Measurements from ENCODE around the gene FAM222A. TPM values are rescaled to one million over a fixed set of nuclear protein-coding genes. Genes with fewer than 3 reads are reported as not detected.

The FAM222A gene
- total RNA-seq, 1 donor from 2014 or later: 1.5 TPM

GRCh38 chr12:109702111-109702841 is 11.3 kb upstream of the FAM222A start:
- DNase-seq (ENCODE audit: extremely low spot score, unreplicated experiment): no peak
- no peaks in the 10 kb centered on the region for H3K9me3 Mint-ChIP-seq (ENCODE audit: unreplicated experiment)
- TF ChIP-seq CTCF (IDR thresholded peaks at IDR 0.05): no peak
- no peaks in the 10 kb centered on the region for H3K4me1 Mint-ChIP-seq (ENCODE audit: unreplicated experiment)
- H3K4me3 Mint-ChIP-seq (ENCODE audit: unreplicated experiment): no peak overlapping the region
- no peak overlapping the region for H3K27ac Mint-ChIP-seq (ENCODE audit: unreplicated experiment)
- H3K36me3 Mint-ChIP-seq (ENCODE audit: unreplicated experiment): no peaks in the 10 kb centered on the region
- H3K27me3 Mint-ChIP-seq (ENCODE audit: unreplicated experiment): peaks cover 2% of the 10 kb centered on the region

GRCh38 chr12:109703684-109704083 is 9.9 kb upstream of the FAM222A start:
- no peak overlapping the region for H3K4me3 Mint-ChIP-seq (ENCODE audit: unreplicated experiment)
- H3K9me3 Mint-ChIP-seq (ENCODE audit: unreplicated experiment): no peaks in the 10 kb centered on the region
- H3K27ac Mint-ChIP-seq (ENCODE audit: unreplicated experiment): no peak overlapping the region
- H3K36me3 Mint-ChIP-seq (ENCODE audit: unreplicated experiment): no peaks in the 10 kb centered on the region
- TF ChIP-seq CTCF (IDR thresholded peaks at IDR 0.05): no peak
- no peak for DNase-seq (ENCODE audit: extremely low spot score, unreplicated experiment)
- no peaks in the 10 kb centered on the region for H3K4me1 Mint-ChIP-seq (ENCODE audit: unreplicated experiment)
- peaks cover 2% of the 10 kb centered on the region for H3K27me3 Mint-ChIP-seq (ENCODE audit: unreplicated experiment)

- no peak for DNase-seq (ENCODE audit: extremely low spot score, unreplicated experiment)
- Mint-ChIP-seq H3K4me1 (ENCODE audit: unreplicated experiment) (no peaks in the 10 kb centered on the region), H3K36me3 (ENCODE audit: unreplicated experiment) (no peaks in the 10 kb centered on the region), H3K9me3 (ENCODE audit: unreplicated experiment) (no peaks in the 10 kb centered on the region), H3K27ac (ENCODE audit: unreplicated experiment) (no peak overlapping the region), H3K4me3 (ENCODE audit: unreplicated experiment) (no peak overlapping the region), H3K27me3 (ENCODE audit: unreplicated experiment) (peaks cover 2% of the 10 kb centered on the region)
- TF ChIP-seq CTCF (IDR thresholded peaks at IDR 0.05): no peak
Measured at GRCh38 chr12:109704371-109705098, 9.1 kb upstream of the FAM222A start.

GRCh38 chr12:109705291-109705690 is 8.3 kb upstream of the FAM222A start:
- Mint-ChIP-seq H3K27me3 (ENCODE audit: unreplicated experiment) (peaks cover 2% of the 10 kb centered on the region), H3K4me1 (ENCODE audit: unreplicated experiment) (no peaks in the 10 kb centered on the region), H3K4me3 (ENCODE audit: unreplicated experiment) (no peak overlapping the region), H3K36me3 (ENCODE audit: unreplicated experiment) (no peaks in the 10 kb centered on the region), H3K27ac (ENCODE audit: unreplicated experiment) (no peak overlapping the region), H3K9me3 (ENCODE audit: unreplicated experiment) (no peaks in the 10 kb centered on the region)
- DNase-seq (ENCODE audit: extremely low spot score, unreplicated experiment): no peak
- no peak for TF ChIP-seq CTCF (IDR thresholded peaks at IDR 0.05)

- peaks cover 2% of the 10 kb centered on the region for H3K27me3 Mint-ChIP-seq (ENCODE audit: unreplicated experiment)
- H3K36me3 Mint-ChIP-seq (ENCODE audit: unreplicated experiment): no peaks in the 10 kb centered on the region
- no peak overlapping the region for H3K27ac Mint-ChIP-seq (ENCODE audit: unreplicated experiment)
- no peak overlapping the region for H3K4me3 Mint-ChIP-seq (ENCODE audit: unreplicated experiment)
- H3K9me3 Mint-ChIP-seq (ENCODE audit: unreplicated experiment): no peaks in the 10 kb centered on the region
- no peak for TF ChIP-seq CTCF (IDR thresholded peaks at IDR 0.05)
- H3K4me1 Mint-ChIP-seq (ENCODE audit: unreplicated experiment): peaks cover 4% of the 10 kb centered on the region
- no peak for DNase-seq (ENCODE audit: extremely low spot score, unreplicated experiment)
Measured at GRCh38 chr12:109706398-109706746, 7.3 kb upstream of the FAM222A start.
